Neural progenitor cell (in vitro differentiated cells): ENCODE results near the gene PGAP6.
"Not testable (repeated sequence)": the region's sequence is repeated elsewhere in the genome, so short reads cannot be mapped to it uniquely, and the experiment has no call there.

ENCODE experiments used
- CTCF ChIP-seq: fragments of 200-600 bp; sonication (generic); IDR thresholded peaks from 2 replicates; pipeline ENCODE4 v1.5.1; 2017; ENCODE audit warnings: antibody characterized with exemption, mild to moderate bottlenecking
- EZH2 ChIP-seq: fragments of 200-600 bp; sonication (generic); IDR thresholded peaks from 2 replicates; pipeline ENCODE4 v1.6.1; 2017; ENCODE audit warnings: antibody characterized with exemption, mild to moderate bottlenecking, moderate library complexity

DNA sequence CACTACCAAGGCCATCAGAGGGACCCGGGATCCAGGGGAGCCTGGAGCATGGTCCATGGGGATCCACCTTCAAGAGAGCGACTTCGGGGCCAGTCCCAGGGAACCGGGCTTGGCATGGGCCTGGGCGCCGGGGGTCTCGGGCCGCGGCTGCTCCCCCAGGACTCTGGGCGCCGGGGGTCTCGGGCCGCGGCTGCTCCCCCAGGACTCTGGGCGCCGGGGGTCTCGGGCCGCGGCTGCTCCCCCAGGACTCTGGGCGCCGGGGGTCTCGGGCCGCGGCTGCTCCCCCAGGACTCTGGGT is 19.1 kb downstream of the PGAP6 start:
- not testable (repeated sequence) for TF ChIP-seq CTCF, EZH2
